ENCODE results near the gene STAG1.

- TF ChIP-seq CTCF (IDR thresholded peaks at IDR 0.05) (no peak), POLR2A (IDR thresholded peaks at IDR 0.05) (no peak)
Measured at GRCh38 chr3:136546720-136547119, 205.5 kb downstream of the STAG1 start.
